ENCODE measurements around the gene WDR82.

DNA sequence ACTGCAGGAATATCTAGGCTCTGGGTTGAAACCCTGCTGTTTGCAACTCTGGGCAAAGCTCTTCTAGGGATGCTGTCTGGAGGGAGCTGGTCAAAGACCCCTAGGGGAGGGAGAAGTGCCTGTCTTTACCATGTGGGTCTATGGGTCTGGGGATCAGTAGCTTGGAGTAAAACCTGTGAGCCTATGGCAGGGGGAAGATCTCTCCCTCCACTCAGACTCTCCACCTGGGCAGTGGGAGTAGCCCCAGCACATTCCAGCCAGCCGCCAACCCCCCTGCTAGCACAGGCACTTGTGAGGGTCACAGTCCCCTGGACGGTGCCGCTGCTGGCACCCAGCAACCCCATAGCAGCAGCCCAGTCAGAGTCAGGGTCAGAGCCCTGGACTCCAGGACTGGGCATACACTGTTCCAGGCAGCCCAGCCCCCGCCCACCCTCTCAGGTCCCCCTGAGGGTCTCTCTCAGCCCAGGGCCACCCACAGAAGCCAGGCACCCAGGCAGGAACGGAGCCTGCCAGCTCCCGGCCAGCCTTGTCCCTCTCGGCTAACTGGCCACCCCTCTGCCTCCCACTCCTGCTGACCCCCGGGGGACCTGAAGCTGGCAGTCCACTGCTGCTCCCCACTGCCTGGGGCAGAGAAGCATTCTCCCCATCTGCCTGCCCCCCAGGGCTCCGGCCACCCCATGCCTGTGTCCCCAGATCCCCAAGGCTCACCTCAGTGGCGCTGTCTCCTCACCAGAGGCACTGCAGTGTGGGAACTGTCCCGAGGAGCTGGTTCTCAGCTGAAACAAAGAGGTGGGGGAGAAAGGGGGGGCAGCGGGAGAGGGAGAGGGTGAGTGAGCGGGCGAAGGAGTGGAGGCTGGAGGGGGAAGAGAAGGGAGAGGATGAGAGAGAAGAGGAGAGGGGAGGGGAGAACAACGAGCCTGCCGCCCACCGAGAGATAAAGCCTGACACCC lies 20.0 kb upstream of the WDR82 start:
- no peak for TF ChIP-seq CTCF (IDR thresholded peaks at IDR 0.05)
- no peak for TF ChIP-seq POLR2A (IDR thresholded peaks at IDR 0.05)
